HL-60/S4 treated with retinoic acid at 250 ng/mL for 4 days and 3 days (cell line): ENCODE data around the gene YTHDF1.
"Not testable (repeated sequence)": the region's sequence is repeated elsewhere in the genome, so short reads cannot be mapped to it uniquely, and the experiment has no call there.

Experiments
- in situ Hi-C: fragments of 300-500 bp; cut with MboI; formaldehyde crosslinking; loops from 2 replicates; pipeline ENCODE4 v1.7.0; 2022; ENCODE audit warnings: low sequenced_read_pairs

YTHDF1 gene

GRCh38 chr20:63160641-63161175 is 55.2 kb downstream of the YTHDF1 start:
- in situ Hi-C loops, result no loop called here

DNA sequence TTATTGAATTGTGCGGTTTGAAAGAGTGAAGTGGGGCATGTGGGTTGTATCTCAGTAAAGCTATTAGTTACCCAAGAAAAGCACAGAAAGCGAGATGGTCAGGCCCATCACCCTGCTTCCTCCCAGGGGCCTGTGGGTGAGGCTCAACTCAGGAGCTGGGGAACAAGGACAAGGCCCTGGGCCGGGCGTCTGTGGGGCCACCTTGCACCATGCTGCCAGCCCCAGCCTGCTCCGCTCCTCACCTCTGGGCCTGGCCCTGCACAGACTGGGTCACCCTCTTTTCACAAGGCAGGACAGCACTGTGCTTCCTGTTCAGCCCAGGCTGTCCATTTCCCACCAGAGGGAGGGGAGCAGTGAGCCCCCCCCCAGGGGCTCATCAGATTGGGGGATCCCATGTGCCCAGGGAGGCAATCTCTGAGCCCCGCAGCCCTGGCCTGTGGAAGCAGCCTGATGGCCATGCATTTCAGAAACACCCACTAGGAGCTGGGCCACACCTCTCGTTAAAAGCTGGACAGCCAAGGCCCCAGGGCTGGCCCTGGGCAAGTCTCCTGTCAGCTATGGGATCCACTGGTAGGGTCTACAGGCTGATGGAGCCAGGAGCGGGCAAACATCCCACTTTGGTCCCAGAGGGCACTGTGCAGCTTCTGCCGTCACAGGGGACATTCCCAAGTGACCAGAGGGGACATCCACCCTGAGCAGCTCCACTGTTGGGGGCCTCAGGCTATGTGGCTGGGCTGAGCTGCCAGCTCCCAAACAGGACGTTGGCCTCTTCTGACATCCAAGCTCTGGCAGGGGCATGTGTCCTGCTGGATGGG is 55.9 kb downstream of the YTHDF1 start:
- in situ Hi-C loops, result no loop called here

- in situ Hi-C loops, result not testable (repeated sequence)
Observed at GRCh38 chr20:63159251-63159650, 56.7 kb downstream of the YTHDF1 start.

- in situ Hi-C loops, result no loop called here
Observed at GRCh38 chr20:63158845-63159244, 57.1 kb downstream of the YTHDF1 start.

DNA sequence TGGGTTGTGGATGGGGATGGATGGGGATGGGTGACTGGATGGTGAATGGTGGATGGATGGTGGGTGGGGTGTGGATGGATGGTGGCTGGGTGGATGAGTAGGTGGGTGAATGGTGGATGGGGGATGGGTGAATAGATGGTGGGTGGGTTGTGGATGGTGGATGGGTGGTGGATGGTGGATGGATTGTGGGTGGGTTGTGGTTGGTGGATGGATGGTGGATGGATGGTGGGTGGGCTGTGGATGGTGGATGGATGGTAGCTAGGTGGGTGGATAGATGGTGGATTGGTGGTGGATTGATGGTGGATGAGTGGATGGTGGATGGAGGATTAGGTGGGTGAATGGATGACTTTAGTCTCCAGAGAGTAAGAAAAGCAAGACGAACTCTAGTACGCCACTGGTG is 57.6 kb downstream of the YTHDF1 start:
- in situ Hi-C loops, result no loop called here

- in situ Hi-C loops, result not testable (repeated sequence)
Observed at GRCh38 chr20:63157431-63157830, 58.5 kb downstream of the YTHDF1 start.

DNA sequence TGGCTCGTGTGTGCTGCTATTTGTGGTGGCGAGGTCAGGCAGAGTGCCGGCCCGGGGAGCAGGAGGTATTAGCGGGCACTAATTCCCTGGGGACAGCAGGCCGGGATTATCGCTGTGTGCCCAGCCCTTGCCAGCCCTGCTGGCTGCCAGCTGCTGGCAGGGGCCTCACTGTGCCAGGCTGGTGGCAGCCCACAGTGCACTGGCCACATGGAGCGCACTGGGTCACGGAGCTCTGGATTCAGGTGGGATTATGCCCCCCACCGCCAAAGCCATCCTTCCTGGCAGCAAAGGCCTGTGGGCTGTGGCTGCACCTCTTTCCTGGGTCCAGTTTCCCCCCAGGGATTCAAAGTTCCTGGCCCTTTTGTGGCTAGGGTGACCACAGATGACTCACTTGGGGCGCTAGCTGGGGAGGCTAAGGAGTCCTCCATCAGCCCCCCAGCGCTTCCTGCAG is 59.7 kb downstream of the YTHDF1 start:
- in situ Hi-C loops, result no loop called here

DNA sequence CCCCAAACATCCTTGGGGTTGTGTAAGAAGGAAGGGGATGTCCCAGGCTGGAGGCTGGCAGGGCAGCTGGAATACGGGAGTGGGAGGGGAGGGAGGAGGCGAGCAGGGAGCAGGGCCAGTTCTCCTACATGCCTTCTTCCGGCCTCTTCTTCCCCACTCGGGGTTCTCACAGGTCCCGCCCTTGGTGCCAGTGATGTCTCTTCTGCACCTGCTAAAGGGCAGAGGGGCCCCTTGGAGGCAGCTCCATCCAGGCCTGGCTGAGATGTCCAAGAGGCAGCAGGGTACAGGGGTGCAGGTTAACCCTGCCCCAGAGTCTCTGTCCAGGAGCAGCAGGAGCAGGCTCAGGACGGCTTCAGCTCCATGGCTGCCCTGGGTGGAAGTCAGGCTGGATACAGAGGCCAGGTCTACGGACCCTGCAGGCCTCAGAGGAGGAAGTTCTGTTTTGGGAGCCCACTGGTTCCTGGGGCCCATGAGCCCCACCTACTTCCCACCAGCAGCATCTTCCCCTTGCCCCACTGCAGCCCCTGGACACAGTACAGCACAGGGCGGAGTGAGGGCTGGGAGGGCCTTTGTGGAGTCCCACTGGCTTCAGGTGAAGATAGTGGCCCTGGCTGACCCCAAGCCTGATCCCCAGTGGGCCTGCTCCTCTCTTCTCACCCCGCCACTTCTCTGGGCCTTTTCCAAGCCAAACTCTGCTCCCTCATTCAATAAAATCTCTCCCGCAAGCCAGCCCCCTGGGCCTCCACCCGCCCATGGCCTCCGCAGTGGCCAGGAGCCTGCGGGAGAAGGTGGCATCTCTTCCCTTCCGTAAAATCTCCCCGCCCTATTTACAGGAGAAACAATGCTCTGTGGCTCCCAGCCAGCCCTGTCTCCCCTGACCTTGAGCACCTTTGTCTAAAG is 60.4 kb downstream of the YTHDF1 start:
- in situ Hi-C loops, result no loop called here

- in situ Hi-C loops, result no loop called here
Observed at GRCh38 chr20:63154395-63154794, 61.5 kb downstream of the YTHDF1 start.

GRCh38 chr20:63153254-63154221 is 62.4 kb downstream of the YTHDF1 start:
- in situ Hi-C loops, result no loop called here

GRCh38 chr20:63152322-63153253 is 63.3 kb downstream of the YTHDF1 start:
- in situ Hi-C loops, result no loop called here

DNA sequence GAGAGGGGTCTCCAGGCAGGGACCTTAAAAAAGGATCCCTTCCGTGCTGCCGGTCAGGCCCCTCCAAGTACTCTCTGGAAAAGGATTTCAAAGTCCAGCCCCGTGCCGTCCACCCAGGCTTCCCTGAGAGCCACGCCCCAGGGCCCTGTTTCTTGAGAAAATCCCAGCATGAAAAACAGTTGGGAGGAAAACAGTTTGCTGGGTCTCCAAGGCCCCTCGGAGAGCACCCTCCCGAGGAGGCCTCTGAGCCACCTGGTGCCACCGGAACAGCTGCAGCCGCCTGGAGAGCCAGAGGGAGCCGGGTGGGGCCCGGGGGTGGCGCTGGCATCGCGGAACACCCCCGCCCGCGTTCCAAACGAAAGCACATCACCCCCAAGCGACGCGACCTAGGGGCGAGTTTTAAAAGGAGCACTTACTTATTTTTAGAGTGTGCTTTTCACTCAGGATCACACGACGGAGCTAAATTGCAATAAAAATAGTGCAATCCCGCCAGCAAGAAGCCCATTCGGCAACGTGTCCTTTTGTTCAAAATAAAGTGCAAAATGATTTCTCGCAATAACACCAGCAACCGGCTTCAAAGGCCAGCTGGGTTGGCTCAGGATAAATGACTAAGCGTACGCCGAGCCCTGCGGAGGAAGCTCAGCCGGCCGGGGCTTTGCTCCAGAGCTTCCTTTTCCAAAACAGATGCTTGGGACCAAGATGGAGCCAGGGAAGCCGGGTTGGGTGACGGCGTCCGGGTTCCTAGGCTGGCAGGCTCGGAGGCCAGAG is 64.2 kb downstream of the YTHDF1 start:
- in situ Hi-C loops, result no loop called here

- in situ Hi-C loops, result no loop called here
Observed at GRCh38 chr20:63150911-63151531, 64.9 kb downstream of the YTHDF1 start.

DNA sequence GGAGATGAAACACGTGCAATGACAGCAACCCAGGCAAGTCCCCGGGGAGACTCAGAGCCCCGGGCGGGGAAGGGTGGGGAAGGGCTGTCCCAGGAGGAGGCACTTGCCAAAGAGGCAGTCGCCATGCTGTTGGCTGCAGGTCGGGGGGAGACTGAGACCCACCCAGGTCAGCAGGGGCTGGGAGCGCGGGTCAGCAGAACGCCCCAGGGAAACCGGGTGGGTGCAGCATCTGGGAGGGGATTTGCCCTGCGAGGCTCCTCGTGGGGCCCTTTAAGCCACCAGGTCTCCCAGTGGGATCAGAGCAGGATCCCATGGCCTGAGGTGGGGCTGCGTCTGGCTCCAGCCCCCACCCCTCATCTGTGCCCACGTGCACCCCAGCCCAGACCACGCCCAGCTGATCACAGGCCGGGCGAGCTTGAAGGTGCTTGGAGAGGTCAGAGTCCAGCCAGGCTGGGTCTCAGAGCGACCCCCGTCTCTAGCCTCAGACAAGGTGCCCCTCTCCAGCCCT is 65.5 kb downstream of the YTHDF1 start:
- in situ Hi-C loops, result no loop called here

GRCh38 chr20:63149531-63150192 is 66.3 kb downstream of the YTHDF1 start:
- in situ Hi-C loops, result no loop called here

DNA sequence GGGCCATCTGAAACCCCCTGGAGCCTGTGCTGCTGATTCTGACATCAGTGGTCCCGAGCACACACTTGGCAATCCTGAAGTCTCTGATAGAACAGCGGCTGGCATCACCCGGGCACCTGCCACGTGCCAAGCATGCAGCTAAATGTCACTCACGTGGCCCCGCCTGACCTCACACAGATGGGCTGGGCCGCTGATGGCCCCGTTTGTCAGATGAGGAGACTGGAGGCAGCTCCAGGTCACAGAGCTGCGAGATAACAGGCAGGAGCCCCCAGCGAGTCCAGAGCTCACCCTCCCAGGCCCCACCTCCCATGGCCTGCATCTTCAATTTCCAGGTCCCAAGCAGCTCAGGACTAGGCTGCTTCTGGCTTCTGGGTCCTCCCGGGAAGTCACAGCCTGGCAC is 67.2 kb downstream of the YTHDF1 start:
- in situ Hi-C loops, result no loop called here

DNA sequence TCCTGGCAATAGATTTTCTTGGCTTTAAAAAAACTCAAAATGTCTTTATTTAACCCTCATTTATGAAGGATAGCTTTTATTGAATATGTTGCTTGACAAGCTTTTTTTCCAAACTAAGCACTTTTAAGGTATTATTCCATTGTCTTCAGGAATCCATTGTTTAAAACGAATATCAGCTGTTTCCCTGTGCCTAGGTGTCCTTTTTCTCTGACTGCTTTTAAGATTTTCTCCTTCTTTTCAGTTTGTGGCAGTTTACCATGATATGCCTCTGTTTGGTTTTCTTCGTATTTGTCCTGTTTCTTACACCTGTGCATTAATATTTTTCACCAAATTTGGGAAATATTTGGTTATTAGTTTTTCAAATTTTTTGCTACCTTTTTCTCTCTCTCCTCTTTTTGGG is 68.4 kb downstream of the YTHDF1 start:
- in situ Hi-C loops, result no loop called here
